Activated CD4-positive, CD25-positive, alpha-beta regulatory T cell treated with anti-CD3 and anti-CD28 coated beads, Interleukin-2, amount 50 U/mL, for 72 hours (primary cell): ENCODE measurements around the gene MANBA.
"Not testable (repeated sequence)": the region's sequence is repeated elsewhere in the genome, so short reads cannot be mapped to it uniquely, and the experiment has no call there.

Source experiments
- DNase-seq: peaks from one replicate; pipeline ENCODE4 v3.0.0; 2021

MANBA gene

DNA sequence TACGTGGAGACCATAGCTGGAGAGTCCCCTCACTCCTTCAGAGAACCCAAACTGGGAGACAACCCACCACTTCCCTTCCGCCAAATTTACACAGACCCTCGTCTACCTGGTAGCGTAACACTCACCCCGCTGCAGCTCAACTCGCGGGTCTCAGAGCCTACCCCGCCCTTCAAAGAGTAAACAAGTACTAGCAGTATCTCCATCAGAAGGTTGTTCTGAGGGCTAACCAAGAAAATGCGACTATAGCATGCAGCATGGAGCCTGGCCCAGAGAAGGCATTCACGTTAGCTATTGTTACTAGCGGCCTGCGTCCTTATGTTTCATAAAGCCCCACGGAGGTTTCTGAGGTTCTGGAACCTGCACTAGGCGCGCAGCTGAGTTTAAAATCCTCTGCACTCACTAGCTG lies 531 bp upstream of the MANBA start:
- DNase-seq: no peak

DNA sequence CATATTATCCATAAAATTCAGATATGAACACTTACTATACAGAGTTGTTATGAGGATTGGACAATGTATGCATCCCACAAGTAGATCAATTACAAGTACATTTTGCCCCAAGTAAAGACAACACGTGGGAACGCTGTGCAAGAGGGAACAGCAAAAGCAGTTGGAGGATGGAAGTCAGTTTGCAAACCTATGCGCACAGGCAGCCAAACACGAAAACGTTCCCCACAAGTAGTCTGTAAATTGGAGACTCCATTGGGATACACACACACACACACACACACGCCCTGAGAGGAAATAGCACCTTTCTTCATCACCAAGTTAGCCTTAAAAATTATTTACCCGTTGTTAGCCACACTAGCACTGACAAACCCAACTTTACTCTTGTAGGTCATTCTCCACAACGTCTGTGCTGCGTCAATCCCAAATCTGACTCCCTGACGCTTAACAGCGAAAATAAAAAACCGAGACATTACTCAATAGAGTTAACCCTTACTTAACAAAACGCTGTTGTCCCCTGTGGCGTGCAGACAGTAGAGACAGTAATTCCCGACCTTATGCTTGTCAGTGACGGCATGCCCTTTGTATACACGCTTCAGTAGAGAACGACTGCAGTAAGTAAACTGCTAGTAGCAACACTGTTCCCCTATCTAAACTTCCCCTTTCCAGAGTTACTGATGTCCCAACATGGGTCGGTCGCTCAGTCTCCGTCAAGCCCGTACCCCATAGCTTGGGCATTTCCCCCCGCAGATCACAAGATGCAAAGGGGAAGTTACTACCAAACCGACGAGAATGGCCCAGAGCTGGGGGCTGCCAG lies 730 bp downstream of the MANBA start:
- no peak for DNase-seq

DNA sequence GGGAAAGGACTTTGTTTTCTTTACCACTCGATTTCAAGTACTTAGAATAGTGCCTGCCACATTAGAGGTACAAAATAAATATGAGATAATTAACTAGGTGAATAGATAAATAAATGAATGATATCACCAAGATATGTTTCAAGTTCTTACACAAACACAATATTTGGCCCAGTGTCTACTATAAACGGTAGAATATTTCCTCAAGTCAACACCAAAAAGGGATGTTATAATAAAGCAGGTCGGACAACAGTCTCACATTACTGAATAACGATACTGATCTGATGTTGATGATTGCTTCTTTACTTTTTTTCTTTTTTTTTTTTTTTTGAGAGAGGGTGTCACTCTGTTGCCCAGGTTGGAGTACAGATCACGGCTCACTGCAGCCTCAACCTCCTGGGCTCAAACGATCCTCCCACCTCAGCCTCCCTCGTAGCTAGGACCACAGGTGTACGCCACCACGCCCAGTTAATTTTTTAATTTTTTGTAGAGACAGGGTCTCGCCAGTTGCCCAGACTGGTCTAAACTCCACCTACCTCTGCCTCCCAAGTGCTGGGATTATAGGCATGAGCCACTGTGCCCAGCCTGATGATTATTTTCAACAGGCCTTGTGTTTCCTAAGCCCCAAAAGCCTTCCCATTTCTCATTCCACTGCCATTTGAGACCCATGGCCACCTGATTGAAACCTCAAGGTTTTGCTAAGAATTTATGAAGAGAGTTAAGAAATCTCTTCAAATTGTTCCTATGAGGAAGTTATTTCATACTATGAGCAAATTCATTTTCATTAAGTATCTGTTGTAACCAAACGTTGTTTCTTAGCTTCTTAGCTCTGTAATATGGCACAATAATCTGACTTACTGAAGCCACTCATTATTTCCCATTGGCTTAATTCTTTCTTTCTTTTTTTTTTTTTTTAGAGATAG lies 2.3 kb downstream of the MANBA start:
- no peak for DNase-seq

DNA sequence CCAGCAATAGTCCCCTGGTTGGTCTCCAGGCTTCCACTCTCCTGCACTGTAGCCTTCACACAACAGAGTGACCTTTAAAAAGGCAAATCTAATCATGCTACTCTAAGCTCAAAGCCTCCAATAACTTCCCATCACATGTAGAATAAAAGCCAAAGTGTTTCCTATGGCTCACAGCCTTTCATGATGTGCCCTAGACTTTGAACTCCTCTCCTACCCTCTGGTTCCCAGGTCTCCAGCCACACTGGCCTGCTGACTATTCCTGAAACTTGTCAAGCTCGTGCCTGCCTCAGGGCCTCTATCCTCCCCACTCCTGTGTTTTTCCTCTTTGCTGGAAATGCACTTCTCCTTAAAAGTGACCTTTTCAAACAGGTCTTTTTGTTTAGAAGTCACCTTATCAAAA lies 3.1 kb downstream of the MANBA start:
- no peak for DNase-seq

DNA sequence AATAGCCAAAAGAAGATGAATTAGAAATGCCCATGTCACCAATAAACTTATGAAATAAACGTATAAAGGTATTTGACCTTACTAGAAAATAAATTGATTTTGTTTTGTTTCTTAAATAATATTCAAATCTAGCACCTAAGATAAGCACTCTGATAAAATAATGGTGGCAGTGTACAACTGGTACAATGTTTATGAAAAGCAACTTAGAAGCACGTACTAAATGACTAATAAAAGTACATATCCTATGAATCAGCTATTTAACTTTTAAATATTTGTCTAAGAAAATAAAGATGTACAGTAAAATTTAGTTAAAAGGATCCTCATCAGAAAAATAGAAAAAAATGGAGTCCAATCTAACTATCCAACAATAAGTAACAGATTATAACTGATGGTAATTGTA lies 6.7 kb downstream of the MANBA start:
- no peak for DNase-seq

DNA sequence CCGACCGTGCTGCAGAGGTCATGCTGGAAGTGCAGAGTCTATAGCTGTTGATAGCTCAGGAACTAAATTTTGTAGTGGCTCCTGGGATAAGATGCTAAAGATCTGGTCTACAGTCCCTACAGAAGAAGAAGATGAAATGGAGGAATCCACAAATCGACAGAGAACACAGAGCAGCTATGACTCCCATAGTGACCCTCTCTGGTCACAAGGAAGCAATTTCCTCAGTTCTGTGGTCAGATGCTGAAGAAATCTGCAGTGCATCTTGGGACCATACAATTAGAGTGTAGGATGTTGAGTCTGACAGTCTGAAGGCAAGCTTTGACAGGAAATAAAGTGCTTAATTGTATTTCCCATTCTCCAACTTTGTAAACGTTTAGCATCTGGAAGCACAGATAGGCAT lies 8.8 kb downstream of the MANBA start:
- no peak for DNase-seq

DNA sequence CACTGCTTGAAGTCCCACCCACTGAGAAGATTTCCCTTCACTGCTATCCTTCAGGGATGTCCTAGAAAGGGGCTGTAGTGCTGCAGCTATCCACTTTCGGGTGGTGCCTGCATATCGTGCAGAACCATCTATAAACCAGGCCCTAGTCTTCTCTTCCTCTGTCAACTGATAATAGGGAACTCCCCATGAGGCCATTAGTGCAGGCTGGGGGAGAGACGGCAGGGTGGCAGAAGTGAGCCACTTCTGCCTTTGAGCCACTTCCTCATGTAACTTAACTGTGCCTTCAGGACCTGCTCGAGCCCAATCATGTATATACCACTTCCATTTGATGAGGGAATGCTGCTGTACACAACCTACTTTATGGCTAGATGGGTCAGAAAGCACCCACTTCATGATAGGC lies 17.4 kb downstream of the MANBA start:
- not testable (repeated sequence) for DNase-seq

DNA sequence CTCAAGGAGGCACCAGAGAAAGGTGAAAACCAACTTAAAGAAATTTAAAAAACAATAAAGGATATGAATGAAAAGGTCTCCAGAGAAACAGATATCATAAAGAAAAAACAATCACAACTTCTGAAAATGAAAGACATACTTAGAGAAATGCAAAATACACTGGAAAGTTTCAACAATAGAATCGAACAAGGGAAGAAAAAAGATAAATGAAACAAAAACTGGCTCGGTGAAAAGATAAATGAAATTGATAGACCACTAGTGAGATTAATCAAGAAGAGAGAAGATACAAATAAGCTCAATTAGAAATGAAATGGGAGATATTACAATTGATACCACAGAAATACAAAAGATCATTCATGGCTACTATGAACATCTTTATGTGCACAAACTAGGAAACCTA lies 22.0 kb downstream of the MANBA start:
- DNase-seq: not testable (repeated sequence)

DNA sequence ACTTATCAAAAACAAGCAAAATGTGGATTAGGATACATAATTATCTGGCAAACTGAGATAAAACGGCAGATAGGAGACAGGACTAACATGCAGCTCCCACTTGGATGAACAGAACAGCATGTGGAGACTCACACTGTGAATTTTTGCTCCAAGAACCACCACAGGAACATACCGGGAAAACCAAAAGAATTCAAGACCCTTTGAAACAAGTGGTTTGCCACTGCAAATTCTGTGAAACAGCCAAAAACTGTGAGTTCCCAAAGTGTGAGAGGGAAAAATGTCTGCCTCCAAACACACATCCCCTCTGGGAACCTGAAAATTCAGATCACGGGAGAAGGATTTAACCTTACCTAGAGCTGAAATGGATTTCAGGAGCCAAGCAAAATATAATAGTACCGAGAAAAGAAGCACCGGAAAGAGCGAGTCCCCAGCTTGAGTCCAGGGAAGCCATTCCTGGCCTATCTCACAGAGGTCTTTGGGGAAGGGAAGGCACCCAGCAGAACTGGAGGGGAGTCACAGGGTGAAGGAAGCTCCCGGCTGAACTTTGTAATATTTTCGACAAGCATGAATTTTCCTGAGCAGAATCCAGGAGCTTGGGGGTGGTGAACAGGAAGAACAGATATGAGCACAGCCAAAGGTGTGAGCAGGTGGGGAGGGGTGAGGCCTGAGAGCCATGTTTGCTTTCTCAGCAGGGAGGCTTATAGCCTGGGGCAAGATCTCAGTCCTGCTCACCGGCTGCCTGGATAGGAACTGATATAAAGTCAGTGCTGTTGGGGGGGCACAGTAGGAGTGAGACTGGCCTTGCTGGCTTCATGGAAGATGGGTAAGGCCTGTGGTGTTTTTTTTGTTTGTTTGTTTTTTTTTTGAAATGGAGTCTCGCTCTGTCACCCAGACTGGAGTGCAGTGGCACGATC lies 23.9 kb downstream of the MANBA start:
- no peak for DNase-seq

DNA sequence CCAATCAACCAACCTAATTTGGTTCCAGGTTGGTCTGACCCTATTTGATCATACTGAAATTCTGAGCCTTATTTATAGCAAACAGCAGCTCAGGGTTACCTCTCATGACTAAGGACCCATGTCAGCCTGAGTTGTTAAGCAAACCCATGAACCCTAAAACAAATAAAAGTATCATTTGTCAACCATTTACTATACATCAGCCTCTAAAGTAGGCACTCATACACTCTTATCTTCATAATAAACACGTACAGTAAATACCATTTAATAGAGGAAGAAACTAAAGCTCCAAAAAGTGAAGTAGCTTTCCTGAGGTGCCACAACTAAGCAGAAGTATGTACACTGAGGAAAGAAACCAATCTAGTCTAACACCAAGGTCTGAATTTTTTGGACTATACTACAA lies 25.2 kb downstream of the MANBA start:
- DNase-seq: no peak

DNA sequence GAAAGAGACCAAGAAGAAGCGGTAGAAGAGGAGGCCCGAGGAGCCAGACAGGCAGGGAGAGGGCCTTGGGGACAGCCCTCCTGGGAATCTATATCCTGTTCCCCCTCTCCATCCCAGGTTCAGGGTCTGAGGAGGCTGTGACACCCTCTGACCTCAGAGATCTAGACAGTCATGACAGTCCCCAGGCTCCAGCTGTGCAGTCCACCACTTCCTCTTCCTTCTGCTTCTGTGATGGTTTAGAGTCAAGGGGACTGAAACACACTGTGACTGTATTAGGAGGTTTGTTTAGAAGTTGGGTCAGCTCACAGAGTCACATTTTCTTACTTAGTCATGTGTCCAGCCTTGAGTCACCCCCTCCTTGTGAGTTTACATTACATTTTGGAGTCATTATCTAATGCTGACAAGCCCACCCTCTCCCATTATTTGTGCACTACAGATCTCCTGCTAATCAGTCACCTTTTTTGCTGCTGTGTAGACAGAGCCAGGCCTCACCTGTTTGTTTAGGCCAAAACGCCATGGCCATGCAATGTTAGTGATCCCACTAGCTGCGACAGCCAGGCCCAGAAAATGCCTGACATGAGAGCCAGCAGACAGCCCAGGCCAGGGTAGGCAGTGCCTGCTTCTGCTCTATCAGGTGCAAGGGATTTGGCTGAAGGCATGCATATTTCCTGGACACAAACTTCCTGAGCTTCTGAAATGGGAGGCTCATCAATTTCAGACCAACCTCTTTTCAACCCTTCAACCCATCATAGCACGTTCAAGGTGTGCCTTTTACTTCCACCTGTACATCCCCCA lies 26.0 kb downstream of the MANBA start:
- no peak for DNase-seq

DNA sequence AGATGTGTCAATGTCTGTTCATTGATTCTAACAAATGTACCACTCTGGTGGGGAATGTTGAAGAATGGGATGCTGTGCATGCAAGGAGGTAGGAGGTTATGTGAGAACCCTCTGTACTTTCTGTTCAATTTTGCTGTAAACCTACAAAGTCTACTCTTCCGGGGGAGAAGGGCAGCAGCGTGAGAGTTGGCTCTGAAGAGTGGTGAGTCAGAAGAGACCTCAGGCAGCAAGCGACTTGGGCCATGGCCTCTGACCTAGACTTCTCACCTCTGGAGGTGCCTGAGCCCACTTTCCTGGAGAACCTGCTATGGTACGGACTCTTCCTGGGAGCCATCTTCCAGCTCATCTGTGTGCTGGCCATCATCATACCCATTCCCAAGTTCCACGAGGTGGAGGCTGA lies 26.7 kb downstream of the MANBA start:
- DNase-seq: no peak

DNA sequence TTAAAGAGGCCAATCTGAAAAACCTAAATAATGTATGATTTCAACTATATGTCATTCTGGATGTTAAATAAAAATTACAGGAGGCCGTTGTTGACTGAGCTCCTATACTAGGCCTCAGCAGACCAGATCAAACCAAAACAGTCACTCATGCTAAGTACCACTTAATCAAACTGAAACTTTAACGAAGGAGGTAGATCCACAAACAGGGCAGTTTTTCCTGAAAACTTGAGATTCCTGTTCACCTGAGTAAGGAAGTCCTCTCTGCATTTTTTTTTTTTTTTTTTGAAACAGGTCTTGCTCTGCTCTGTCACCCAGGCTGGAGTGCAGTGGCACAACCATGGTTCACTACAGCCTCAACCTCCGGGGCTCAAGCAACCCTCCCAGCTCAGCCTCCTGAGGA lies 27.7 kb downstream of the MANBA start:
- DNase-seq: no peak

DNA sequence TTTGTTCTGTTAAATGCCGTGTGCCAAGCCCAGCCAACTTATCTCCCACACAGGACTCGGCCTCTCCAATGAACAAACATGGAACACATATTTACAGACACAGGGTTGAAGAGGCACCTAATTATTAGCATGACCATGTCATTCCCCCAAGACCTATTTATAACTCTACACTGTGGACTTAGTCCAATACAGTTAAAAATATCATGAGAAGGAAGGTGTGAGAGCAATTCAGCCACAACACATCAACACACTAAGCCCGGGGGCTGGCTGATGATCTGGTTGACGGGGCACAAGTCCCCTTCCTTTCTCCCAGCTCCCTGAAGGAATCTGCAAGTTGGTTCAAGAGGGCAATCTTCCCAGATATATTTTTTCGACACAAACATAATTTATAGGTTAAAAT lies 28.1 kb downstream of the MANBA start:
- no peak for DNase-seq

DNA sequence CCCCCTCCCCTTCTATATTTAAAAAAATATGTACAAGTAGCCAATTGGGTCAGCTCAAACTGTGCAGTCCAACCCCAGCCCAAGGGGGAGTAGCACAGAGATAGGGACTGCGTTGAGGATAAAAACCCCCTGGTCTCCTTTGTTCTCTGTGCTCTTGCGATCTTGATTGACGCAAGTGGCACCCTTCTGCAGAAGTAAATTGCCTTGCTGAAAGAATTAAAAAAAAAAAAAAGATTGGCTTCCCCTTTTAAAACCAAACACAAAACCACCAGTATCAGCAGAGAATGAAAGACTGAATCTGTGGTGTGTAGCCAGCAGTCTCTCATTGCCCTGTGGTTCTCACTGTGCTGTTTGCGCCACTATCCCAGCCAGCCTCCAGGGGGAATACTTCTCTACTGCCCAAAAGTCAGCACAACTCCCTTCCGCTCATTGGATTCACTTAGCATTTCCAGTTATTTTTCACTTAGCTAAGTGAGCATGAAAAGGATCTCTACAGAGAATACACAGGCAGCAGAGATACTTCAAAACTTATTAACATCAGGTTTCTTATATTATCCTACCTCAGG lies 29.7 kb downstream of the MANBA start:
- no peak for DNase-seq

DNA sequence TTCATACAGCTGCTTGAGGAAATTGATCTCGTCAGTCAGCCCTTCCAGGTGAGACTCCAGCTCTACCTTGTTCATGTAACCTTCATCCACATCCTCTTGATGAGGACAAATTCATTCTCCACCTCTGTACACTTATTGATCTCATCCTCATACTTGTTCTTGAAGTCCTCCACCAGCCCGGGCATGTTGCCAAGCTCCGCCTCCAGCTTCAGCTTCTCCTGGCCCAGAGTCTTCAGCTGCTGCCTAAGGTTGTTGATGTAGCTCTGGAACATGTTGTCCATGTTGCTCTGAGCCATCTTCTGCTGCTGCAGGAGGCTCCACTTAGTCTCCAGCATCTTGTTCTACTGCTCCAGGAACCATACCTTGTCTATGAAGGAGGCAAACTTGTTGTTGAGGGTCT lies 31.3 kb downstream of the MANBA start:
- DNase-seq: not testable (repeated sequence)

DNA sequence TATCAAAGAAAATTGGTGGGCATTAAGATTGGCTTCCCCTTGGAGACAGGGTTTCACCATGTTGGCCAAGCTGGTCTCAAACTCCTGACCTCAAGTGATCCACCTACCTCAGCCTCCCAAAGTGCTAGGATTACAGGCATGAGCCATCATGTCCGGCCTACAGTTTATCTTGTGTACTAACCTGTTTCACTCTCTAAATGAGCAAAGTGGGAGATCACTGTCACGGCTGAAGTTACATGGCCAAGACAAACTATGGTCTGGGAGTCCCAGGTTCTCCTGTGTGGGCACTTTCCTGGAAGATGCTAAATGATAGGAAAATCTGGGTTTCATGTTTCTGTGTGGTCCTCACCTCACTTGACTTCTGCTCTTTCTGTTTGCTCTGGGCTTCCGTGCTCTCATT lies 33.8 kb downstream of the MANBA start:
- DNase-seq: not testable (repeated sequence)

DNA sequence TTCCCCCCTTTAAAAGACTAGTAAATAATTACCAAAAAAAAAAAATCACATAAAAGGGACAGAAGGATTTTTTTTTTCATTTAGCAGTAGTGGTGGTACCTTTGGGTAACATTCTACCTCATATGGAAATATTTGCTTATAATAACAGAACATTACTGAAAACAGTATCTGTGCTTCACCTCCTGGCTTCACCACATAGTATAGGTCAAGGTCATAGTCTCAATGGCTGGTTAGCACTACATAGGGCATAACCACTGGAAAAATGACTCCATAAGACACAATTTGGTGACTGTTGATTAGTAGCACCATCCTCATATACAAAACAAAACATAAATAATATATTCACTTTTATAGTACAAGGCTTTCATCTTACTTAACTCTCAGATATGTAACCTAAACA lies 34.7 kb downstream of the MANBA start:
- DNase-seq: no peak

DNA sequence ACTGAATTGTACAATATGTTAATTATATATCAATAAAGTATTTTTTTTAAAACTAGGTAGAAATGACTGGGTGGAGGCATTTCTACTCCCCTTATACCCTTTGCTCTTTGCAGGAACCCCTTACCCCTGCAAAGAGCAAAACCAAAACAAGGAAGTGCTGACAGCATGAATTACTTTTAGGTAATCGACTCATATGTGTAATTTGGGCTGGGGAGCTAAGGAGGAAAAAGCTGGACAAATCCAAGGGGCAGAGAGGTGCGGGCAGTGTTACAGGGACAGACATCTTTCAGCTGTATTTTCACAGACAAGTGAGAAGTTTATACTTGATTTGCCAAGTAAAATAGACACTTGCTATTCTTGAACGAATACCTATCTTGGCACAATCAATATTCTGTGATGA lies 35.5 kb downstream of the MANBA start:
- no peak for DNase-seq

DNA sequence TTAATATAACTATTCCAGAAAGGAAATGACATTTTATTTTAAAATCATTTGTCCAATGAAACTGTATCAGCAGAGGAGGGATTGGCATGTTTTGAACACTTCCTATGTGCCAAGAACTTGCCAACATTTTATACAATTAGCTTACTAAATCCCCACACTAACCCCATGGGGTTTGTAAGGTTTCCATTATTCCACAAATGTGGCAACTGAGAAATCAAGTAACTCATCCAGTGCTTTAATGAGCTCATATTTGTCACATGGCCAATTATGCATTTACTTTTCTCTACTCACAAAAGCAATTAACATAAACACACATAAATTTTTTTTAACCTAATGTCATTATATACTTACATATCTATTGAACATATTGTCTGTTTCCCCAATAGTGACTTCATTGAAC lies 37.3 kb downstream of the MANBA start:
- no peak for DNase-seq

DNA sequence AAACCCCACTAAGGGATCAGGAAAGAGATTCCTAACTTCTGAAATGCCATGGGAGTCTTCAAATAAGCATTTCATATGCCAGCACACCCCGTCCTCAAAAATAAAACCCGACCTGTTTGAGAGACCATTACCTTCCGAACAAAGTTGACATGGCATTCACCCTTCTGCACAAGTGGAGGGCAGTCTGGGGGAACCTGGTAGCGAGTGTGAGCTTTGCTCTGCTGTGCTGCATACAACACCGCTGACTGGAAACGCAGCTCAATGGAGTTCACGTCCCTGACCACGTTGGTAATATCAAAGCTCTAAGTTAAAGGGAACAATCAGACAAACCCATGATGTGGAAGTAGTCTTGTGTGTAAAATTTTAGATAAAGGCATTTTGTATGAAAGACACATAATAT lies 38.0 kb downstream of the MANBA start:
- no peak for DNase-seq
